Activated CD4-positive, alpha-beta T cell treated with anti-CD3 and anti-CD28 coated beads for 4 hours (primary cell): ENCODE data around the gene EHD4.

Source experiments
- DNase-seq, 2 donors: peaks; one replicate each; pipeline ENCODE4 v3.0.0-alpha.2; 2020

EHD4 gene

GRCh38 chr15:41852736-41853590, 119.4 kb downstream of the EHD4 start:
- DNase-seq, result no peak

- no peak for DNase-seq
Observed at GRCh38 chr15:41851755-41852370, 120.5 kb downstream of the EHD4 start.

GRCh38 chr15:41851167-41851523, 121.2 kb downstream of the EHD4 start:
- DNase-seq, result no peak

DNA sequence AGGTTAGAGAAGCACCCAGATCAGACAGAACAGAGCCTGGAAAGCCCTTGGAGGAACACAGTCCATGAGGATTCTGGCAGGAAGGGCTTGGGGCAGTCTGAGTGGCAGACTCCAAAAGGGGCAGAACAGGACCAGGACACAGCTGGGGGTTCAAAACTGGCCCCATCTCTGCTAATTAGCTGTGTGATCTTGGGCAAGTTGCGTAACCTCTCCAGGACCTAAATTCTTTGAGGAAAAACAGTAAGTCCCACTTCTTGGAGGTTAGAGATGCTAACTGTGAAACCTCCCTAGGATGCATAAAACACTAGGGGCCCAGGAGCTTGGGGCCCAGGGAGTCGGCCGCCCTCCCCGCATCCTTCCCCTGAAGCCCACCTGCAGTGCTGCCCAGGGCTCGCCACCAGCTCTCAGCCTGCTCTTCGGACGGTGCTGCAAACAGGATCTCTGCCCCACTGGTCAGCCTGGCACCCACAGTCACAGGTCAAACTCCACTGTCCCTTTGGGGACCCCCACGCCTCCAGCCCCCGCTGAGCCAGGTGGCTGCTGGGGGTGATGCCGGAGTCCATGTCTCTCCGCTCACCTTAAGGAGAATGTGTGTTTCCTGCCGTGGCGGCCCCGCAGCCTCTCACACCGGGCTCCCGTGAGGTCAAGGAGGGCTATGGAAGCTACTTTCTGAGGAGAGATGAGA, 121.7 kb downstream of the EHD4 start:
- no peak for DNase-seq

DNA sequence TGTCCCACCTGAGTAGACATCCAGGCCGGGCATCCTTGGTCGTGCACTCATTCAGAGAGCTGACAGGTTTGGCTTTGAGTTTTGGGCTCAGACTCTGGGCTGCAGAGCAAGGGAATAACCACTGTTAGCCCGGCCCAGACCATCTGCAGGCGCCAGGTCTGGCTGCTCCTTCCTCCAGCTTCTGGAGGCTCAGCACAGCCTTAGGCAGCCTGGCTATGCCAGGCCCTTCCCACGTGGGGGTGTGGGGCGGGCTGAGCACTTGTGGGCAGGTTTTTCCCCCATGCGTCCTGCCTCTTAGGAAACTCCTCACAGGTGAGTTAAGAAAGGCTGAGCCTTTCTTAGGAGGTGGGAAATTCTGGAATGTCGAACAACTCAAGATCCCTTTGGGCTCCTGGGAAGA, 122.5 kb downstream of the EHD4 start:
- no peak for DNase-seq

GRCh38 chr15:41849204-41849603, 123.2 kb downstream of the EHD4 start:
- no peak for DNase-seq

- DNase-seq, result peak in 1 of 2 donors; percentile 14
Observed at GRCh38 chr15:41848631-41849030, 123.7 kb downstream of the EHD4 start.

- no peak for DNase-seq
Observed at GRCh38 chr15:41847981-41848380, 124.4 kb downstream of the EHD4 start.

DNA sequence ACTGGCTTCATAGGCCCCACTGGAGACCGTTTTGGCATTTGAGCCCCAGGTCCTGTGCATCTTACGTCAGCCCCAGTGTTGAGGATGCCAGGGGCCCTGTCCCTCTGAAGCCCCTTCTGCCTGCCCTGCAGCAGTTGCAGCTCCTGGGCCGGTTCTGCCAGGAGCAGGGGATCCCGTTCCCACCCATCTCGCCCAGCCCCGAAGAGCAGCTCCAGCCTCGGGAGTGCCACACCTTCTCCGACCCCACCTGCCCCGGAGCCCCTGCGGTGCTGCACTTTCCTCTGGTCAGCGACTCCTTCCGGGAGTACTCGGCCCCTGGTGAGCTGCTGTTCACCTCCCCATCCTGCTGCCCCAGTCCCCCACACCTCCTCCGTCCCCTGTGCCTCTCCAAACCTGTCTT, 125.2 kb downstream of the EHD4 start:
- DNase-seq, result no peak
